Mammary epithelial cell (primary cell): ENCODE measurements around the gene AFAP1.

ENCODE experiments used
- CTCF ChIP-seq, 2 donors: IDR thresholded peaks in 1 of 2; conservative IDR thresholded peaks in 1 of 2; 2 replicates each; pipeline ENCODE4 v1.5.1; 2011 to 2012; ENCODE audit warnings: inconsistent platforms in 2 of 2, low read length in 2 of 2, mild to moderate bottlenecking in 2 of 2, control low read depth in 1 of 2, low read depth in 1 of 2; ENCODE audit not compliant: insufficient read depth in 1 of 2; ENCODE audit errors: extremely low read depth in 1 of 2
- EZH2 ChIP-seq: IDR thresholded peaks from 2 replicates; pipeline ENCODE4 v1.6.1; 2012; ENCODE audit warnings: low read length, inconsistent platforms, borderline replicate concordance

- no peak for TF ChIP-seq CTCF (conservative IDR thresholded peaks at IDR 0.05 in 1 of 2, IDR thresholded peaks at IDR 0.05 in 1 of 2; ENCODE audit: extremely low read depth in 1 of 2, insufficient read depth in 1 of 2, low read depth in 1 of 2, low read length in 2 of 2)
- no peak for TF ChIP-seq EZH2
Observed at GRCh38 chr4:7801641-7802040, 138.0 kb downstream of the AFAP1 start.
